Transverse colon (tissue), 4 donors: ENCODE measurements around the gene CEP126. TPM values are rescaled to one million over a fixed set of nuclear protein-coding genes. Genes with fewer than 3 reads are reported as not detected.
"Not testable (repeated sequence)": the region's sequence is repeated elsewhere in the genome, so short reads cannot be mapped to it uniquely, and the experiment has no call there.

Experiments
- DNase-seq: peaks from one replicate; pipeline ENCODE4 v3.0.0-alpha.2; 2019
- H3K27ac ChIP-seq, 4 donors: fragments of 200-600 bp; sonication (generic); 2 replicates each; pipeline ENCODE4 v1.5.1; 2016 to 2018; ENCODE audit warnings: inconsistent platforms in 4 of 4
- H3K27me3 ChIP-seq: fragments of 200-600 bp; sonication (generic); 2 replicates; pipeline ENCODE4 v1.5.1; 2017; ENCODE audit warnings: inconsistent platforms
- H3K36me3 ChIP-seq, 4 donors: fragments of 200-600 bp; sonication (generic); 2 replicates each; pipeline ENCODE4 v1.5.1; 2017 to 2019; ENCODE audit warnings: inconsistent platforms in 4 of 4
- H3K4me1 ChIP-seq, 4 donors: fragments of 200-600 bp; sonication (generic); 2 replicates each; pipeline ENCODE4 v1.5.1; 2017 to 2020; ENCODE audit warnings: inconsistent platforms in 4 of 4
- H3K4me3 ChIP-seq, 4 donors: fragments of 200-600 bp; sonication (generic); 1 replicate in 1 of 4; 2 replicates in 3 of 4; pipeline versions ENCODE4 v1.5.1 to v1.6.1; 2017 to 2019; ENCODE audit warnings: inconsistent platforms in 4 of 4
- H3K9me3 ChIP-seq, 2 donors: fragments of 200-600 bp; sonication (generic); 2 replicates each; pipeline ENCODE4 v1.5.1; 2017 to 2019; ENCODE audit warnings: inconsistent platforms in 2 of 2
- EP300 ChIP-seq: sonication (generic); formaldehyde crosslinking; IDR thresholded peaks from one replicate; pipeline ENCODE4 v1.6.1; 2017; ENCODE audit warnings: antibody characterized with exemption, low read depth
- POLR2A ChIP-seq: fragments of 450-650 bp; IDR thresholded peaks from one replicate; pipeline ENCODE4 v1.6.1; 2016; ENCODE audit warnings: antibody characterized with exemption, mild to moderate bottlenecking, moderate library complexity
- POLR2AphosphoS5 ChIP-seq, 3 donors: sonication (generic); formaldehyde crosslinking; IDR thresholded peaks; one replicate each; pipeline ENCODE4 v1.6.1; 2016; ENCODE audit warnings: antibody characterized with exemption in 3 of 3
- WGBS, 2 donors: methylation state at CpG; one replicate each; pipeline ENCODE4 v1.1.5; 2018; ENCODE audit warnings: low coverage in 1 of 2; 5-methylcytosine and 5-hydroxymethylcytosine counted together
- in situ Hi-C, 4 donors: fragments of 200-750 bp; cut with MboI; loops; one replicate each; pipeline versions ENCODE4 v1.15.0 to v1.15.1; 2017; ENCODE audit warnings: low sequenced_read_pairs in 3 of 4, low pct_ligation_motif_present in 1 of 4, low pct_unique_long_range_greater_than_20kb in 1 of 4
- intact Hi-C: fragments of 100-400 bp; cut with DNase I; formaldehyde crosslinking; loops from one replicate; pipeline ENCODE4 v1.15.1; 2023; ENCODE audit warnings: low total_unique reads
- total RNA-seq, 4 donors: library from RNA; depleted of rRNA; stranded (reverse); fragments of >200 nt; gene quantifications; one replicate each; pipeline ENCODE4 v1.1.0, GENCODE V29; 2016
- TF ChIP-seq, protein P1 (sequence below), 5 experiments: fragments of 200-600 bp in 3 of 5; fragments of 450-650 bp in 2 of 5; sonication (generic) in 3 of 5; IDR thresholded peaks; 1 replicate in 2 of 5; 2 replicates in 3 of 5; pipeline ENCODE4 v1.5.1; 2016 to 2017; ENCODE audit warnings: antibody characterized with exemption in 5 of 5, inconsistent platforms in 3 of 5, mild to moderate bottlenecking in 2 of 5, moderate library complexity in 1 of 5

The CEP126 gene
- total RNA-seq, 4 donors from 2014 or later, result 1.1 to 6.4 (median 3.8) TPM

DNA sequence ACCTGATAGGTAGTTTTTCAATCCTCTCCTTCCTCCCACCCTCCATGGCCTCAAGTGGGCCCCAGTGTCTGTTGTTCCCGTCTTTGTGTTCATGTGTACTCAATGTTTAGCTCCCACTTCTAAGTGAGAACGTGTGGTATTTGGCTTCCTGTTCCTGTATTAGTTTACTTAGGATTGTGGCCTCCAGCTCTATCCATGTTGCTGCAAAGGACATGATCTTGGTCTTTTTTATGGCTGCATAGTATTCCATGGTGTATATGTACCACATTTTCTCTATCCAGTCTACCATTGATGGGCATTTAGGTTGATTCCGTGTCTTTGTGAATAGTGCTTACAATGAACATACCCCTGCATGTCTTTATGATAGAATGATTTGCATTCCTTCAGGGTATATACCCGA lies 78.4 kb downstream of the CEP126 start:
- Histone ChIP-seq H3K4me1 (no peaks in the 10 kb centered on the region), H3K27ac (no peak overlapping the region), H3K36me3 (no peaks in the 10 kb centered on the region), H3K27me3 (no peaks in the 10 kb centered on the region), H3K4me3 (no peak overlapping the region), H3K9me3 (no peaks in the 10 kb centered on the region)
- intact Hi-C loops, result no loop called here
- no peak for DNase-seq
- 87 to 89% methylated on average over 4 of the region's 4 CpGs for WGBS, 2 donors
- no peak for TF ChIP-seq POLR2AphosphoS5 (IDR thresholded peaks at IDR 0.05)
- TF ChIP-seq EP300, result no peak
- TF ChIP-seq POLR2A, result no peak
- TF ChIP-seq, protein P1, sequence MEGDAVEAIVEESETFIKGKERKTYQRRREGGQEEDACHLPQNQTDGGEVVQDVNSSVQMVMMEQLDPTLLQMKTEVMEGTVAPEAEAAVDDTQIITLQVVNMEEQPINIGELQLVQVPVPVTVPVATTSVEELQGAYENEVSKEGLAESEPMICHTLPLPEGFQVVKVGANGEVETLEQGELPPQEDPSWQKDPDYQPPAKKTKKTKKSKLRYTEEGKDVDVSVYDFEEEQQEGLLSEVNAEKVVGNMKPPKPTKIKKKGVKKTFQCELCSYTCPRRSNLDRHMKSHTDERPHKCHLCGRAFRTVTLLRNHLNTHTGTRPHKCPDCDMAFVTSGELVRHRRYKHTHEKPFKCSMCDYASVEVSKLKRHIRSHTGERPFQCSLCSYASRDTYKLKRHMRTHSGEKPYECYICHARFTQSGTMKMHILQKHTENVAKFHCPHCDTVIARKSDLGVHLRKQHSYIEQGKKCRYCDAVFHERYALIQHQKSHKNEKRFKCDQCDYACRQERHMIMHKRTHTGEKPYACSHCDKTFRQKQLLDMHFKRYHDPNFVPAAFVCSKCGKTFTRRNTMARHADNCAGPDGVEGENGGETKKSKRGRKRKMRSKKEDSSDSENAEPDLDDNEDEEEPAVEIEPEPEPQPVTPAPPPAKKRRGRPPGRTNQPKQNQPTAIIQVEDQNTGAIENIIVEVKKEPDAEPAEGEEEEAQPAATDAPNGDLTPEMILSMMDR (IDR thresholded peaks at IDR 0.05), result no peak
- in situ Hi-C loops, result no loop called here

DNA sequence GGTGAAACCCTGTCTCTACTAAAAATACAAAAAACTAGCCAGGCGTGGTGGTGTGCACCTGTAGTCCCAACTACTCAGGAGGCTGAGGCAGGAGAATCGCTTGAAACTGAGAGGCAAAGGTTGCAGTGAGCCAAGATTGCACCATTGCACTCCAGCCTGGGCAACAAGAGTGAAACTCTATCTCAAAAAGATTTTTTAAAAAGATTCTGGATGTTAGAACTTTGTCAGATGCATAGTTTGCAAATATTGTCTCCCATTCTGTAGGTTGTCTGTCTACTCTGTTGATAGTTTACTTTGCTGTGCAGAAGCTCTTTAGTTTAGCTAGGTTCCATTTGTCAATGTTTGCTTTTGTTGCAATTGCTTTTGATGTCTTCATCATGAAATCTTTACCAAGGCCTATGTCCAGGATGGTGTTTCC lies 79.3 kb downstream of the CEP126 start:
- H3K4me1 ChIP-seq, intact Hi-C loops, H3K4me3 ChIP-seq, H3K36me3 ChIP-seq, H3K27ac ChIP-seq, in situ Hi-C loops, H3K9me3 ChIP-seq, H3K27me3 ChIP-seq, DNase-seq: not testable (repeated sequence)
- 88% methylated on average over 2 of the region's 2 CpGs; no CpG with 5 or more reads in 1 of the 2 donors for WGBS, 2 donors

DNA sequence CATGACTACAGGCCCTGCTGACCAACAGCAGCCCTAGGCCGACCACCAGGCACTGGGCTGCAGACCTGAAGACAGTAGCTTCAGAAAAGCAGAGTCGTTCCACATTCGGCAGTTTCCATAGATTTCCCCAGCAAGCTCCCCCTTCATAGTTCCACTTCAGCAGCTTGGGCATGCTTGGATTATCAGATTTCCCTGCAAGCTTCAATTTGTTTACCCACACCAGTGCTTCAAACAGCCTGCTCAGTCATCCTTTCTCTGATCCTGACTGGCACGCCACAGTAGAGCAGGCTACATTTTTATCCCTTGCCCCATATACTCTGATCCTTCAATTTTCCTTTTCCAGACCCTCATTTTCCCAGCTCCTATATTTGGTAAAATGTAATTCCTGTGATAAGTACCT lies 81.3 kb downstream of the CEP126 start:
- WGBS, 2 donors, result 92 to 100% methylated on average over 3 to 4 of the region's 4 CpGs
- Histone ChIP-seq H3K4me1 (no peaks in the 10 kb centered on the region), H3K27me3 (no peaks in the 10 kb centered on the region), H3K9me3 (no peaks in the 10 kb centered on the region), H3K27ac (no peak overlapping the region), H3K36me3 (no peaks in the 10 kb centered on the region), H3K4me3 (no peak overlapping the region)
- intact Hi-C loops (no loop called here), in situ Hi-C loops (no loop called here)
- no peak for TF ChIP-seq POLR2AphosphoS5 (IDR thresholded peaks at IDR 0.05)
- no peak for DNase-seq

DNA sequence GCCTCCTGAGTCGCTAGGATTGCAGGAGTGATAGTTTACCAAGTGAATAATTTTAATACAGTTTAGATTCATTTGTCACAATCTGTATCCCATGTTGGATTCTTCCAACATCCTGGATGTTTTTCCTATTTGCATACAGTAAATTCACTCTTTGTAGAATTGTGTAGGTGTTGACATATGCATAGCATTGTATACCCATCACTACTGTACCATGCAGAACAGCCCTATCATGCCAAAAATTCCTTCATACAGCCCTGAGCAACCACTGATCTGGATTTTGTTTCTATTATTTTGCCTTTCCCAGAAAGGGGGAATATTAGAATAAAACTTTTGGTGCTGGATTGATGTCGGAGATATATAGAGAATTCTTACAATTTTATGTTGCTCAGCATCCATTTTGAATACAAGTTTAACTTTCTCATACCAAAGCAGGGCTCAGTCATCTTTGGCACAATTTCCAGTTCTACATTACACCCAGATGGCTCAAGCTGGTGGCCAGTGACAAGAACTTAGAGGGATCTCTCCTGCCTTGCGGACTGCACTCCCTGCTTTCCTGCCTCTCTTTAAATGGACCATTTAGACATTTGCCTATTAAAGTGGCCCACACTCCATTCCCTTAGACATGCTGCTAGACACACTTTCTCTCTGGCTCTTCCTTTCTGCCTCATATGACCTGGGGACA lies 87.0 kb downstream of the CEP126 start:
- H3K4me1 ChIP-seq, result peaks cover 0 to 4% (median 3%) of the 10 kb centered on the region in 4 donors
- no peak overlapping the region for H3K4me3 ChIP-seq
- no peaks in the 10 kb centered on the region for H3K9me3 ChIP-seq
- H3K36me3 ChIP-seq, result no peaks in the 10 kb centered on the region
- WGBS, 2 donors, result 91 to 93% methylated on average over 3 of the region's 3 CpGs
- no peak for DNase-seq
- in situ Hi-C loops, result loop anchor here (5.0 to 25.0 kb wide), 5 partner anchors 137 to 564 kb away; no protein-coding TSS in a partner anchor
- intact Hi-C loops, result no loop called here
- no peak overlapping the region for H3K27ac ChIP-seq
- no peaks in the 10 kb centered on the region for H3K27me3 ChIP-seq
- TF ChIP-seq POLR2A (no peak), EP300 (no peak), POLR2AphosphoS5 (IDR thresholded peaks at IDR 0.05) (no peak)
- TF ChIP-seq, protein P1 (IDR thresholded peaks at IDR 0.05), result no peak

DNA sequence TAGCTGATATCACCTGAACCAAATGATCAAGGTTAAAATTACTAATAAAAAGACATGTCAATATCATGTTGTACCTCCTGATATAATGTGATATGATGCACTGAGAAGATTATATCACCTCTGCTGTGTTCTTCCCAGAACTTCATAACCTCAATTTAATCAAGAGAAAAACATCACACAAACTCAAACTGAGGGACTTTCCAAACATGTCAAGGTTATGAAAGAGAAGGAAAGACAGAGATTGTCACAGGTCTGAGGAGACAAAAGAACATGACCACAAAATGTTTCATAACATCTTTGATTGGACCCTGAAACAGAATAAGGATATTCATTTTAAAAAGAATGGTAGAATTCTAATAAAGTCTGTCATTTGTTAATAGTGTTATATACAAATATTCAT lies 89.4 kb downstream of the CEP126 start:
- Histone ChIP-seq H3K9me3 (no peaks in the 10 kb centered on the region), H3K4me1 (peaks cover 3 to 13% (median 5%) of the 10 kb centered on the region in 4 donors), H3K27ac (no peak overlapping the region), H3K27me3 (no peaks in the 10 kb centered on the region), H3K36me3 (no peaks in the 10 kb centered on the region), H3K4me3 (no peak overlapping the region)
- intact Hi-C loops (no loop called here), in situ Hi-C loops (loop anchor here (5.0 to 25.0 kb wide), 5 partner anchors 139 to 567 kb away; no protein-coding TSS in a partner anchor)
- no peak for DNase-seq
- TF ChIP-seq POLR2A (no peak), POLR2AphosphoS5 (IDR thresholded peaks at IDR 0.05) (no peak), EP300 (no peak)
- TF ChIP-seq, protein P1 (IDR thresholded peaks at IDR 0.05), result no peak
